Smooth muscle cell (in vitro differentiated cells): ENCODE results near the gene ELL. TPM values are rescaled to one million over a fixed set of nuclear protein-coding genes. Genes with fewer than 3 reads are reported as not detected.

Experiments
- DNase-seq: peaks from one replicate; lab custom pipeline; 2025; ENCODE audit not compliant: unreplicated experiment; lab: John Stamatoyannopoulos, UW
- H2AFZ ChIP-seq: fragments of 200-600 bp; sonication (generic); 2 replicates; pipeline ENCODE4 v1.6.0; 2016; ENCODE audit warnings: antibody characterized with exemption, low read depth, mild to moderate bottlenecking
- H3F3A ChIP-seq: fragments of 200-600 bp; sonication (generic); 2 replicates; pipeline ENCODE4 v1.6.0; 2017; ENCODE audit warnings: antibody characterized with exemption, low read depth
- H3K27ac ChIP-seq: fragments of 200-600 bp; sonication (generic); 2 replicates; pipeline ENCODE4 v1.5.1; 2016; ENCODE audit warnings: low read depth, mild to moderate bottlenecking
- H3K27me3 ChIP-seq: fragments of 200-600 bp; sonication (generic); 2 replicates; pipeline ENCODE4 v1.6.1; 2016; ENCODE audit warnings: low read depth, mild to moderate bottlenecking
- H3K36me3 ChIP-seq: fragments of 200-600 bp; sonication (generic); 2 replicates; pipeline ENCODE4 v1.5.1; 2016; ENCODE audit warnings: low read depth
- H3K4me1 ChIP-seq: fragments of 200-600 bp; sonication (generic); 2 replicates; pipeline ENCODE4 v1.5.1; 2016; ENCODE audit warnings: low read depth
- H3K4me2 ChIP-seq: fragments of 200-600 bp; sonication (generic); 2 replicates; pipeline ENCODE4 v1.6.0; 2016; ENCODE audit warnings: mild to moderate bottlenecking
- H3K4me3 ChIP-seq: fragments of 200-600 bp; sonication (generic); 2 replicates; pipeline ENCODE4 v1.5.1; 2016; ENCODE audit warnings: mild to moderate bottlenecking
- H3K79me2 ChIP-seq: fragments of 200-600 bp; sonication (generic); 2 replicates; pipeline ENCODE4 v1.6.0; 2016; ENCODE audit warnings: low read depth, mild to moderate bottlenecking
- H3K9ac ChIP-seq: fragments of 200-600 bp; sonication (generic); 2 replicates; pipeline ENCODE4 v1.6.0; 2016; ENCODE audit warnings: low read depth
- H3K9me3 ChIP-seq: fragments of 200-600 bp; sonication (generic); replicated peaks from 2 replicates; pipeline ENCODE4 v1.5.1; 2016; ENCODE audit warnings: low read depth
- H4K20me1 ChIP-seq: fragments of 200-600 bp; sonication (generic); 2 replicates; pipeline ENCODE4 v1.6.0; 2016; ENCODE audit warnings: low read depth
- CTCF ChIP-seq: fragments of 200-600 bp; sonication (generic); IDR thresholded peaks from 2 replicates; pipeline ENCODE4 v1.5.1; 2017; ENCODE audit warnings: borderline replicate concordance, mild to moderate bottlenecking, antibody characterized with exemption; ENCODE audit not compliant: insufficient read depth, poor library complexity, severe bottlenecking
- WGBS: methylation state at CpG from one replicate; pipeline ENCODE4 v1.1.7; 2016; ENCODE audit warnings: low lambda C conversion rate; 5-methylcytosine and 5-hydroxymethylcytosine counted together
- polyA plus RNA-seq: library from polyadenylated mRNA; unstranded; fragments of >200 nt; fragmentation: Nextera tagmentation; extraction: Ambion mirVana; gene quantifications from 2 replicates; pipeline ENCODE4 v1.2.1, GENCODE V29; 2016
- total RNA-seq: library from RNA; depleted of rRNA; stranded (reverse); fragments of >200 nt; gene quantifications from 2 replicates; pipeline ENCODE4 v1.2.3, GENCODE V29; 2014

Gene ELL
- total and polyA plus RNA-seq, 2 experiments from 2014 or later, result 12.8 to 15.2 TPM

- Histone ChIP-seq H3K4me2 (no peak overlapping the region), H3K27me3 (no peaks in the 10 kb centered on the region), H3K9me3 (no peaks in the 10 kb centered on the region), H4K20me1 (peaks cover 100% of the 10 kb centered on the region), H3K36me3 (no peaks in the 10 kb centered on the region), H3K9ac (no peak overlapping the region), H3K79me2 (peaks cover 99% of the 10 kb centered on the region), H3K27ac (no peak overlapping the region), H3K4me1 (no peaks in the 10 kb centered on the region), H3F3A (no peaks in the 10 kb centered on the region), H2AFZ (no peak overlapping the region), H3K4me3 (no peak overlapping the region)
- no peak for DNase-seq
- TF ChIP-seq CTCF, result no peak
- WGBS, result 95% methylated on average over 13 of the region's 13 CpGs
These were observed 20.5 kb downstream of the ELL start for GRCh38 chr19:18501351-18501750.

GRCh38 chr19:18500799-18501198 lies 21.1 kb downstream of the ELL start:
- no peak overlapping the region for H3K4me3 ChIP-seq
- peaks cover 1% of the 10 kb centered on the region for H3K4me1 ChIP-seq
- no peak overlapping the region for H3K4me2 ChIP-seq
- H3K27ac ChIP-seq, result no peak overlapping the region
- no peaks in the 10 kb centered on the region for H3K36me3 ChIP-seq
- no peak for DNase-seq
- H3K9ac ChIP-seq, result no peak overlapping the region
- H2AFZ ChIP-seq, result no peak overlapping the region
- H3F3A ChIP-seq, result no peaks in the 10 kb centered on the region
- 96% methylated on average over 11 of the region's 11 CpGs for WGBS
- no peak for TF ChIP-seq CTCF
- H3K27me3 ChIP-seq, result no peaks in the 10 kb centered on the region
- H3K9me3 ChIP-seq, result no peaks in the 10 kb centered on the region
- peaks cover 100% of the 10 kb centered on the region for H4K20me1 ChIP-seq
- H3K79me2 ChIP-seq, result peaks cover 99% of the 10 kb centered on the region

- 95% methylated on average over 7 of the region's 7 CpGs for WGBS
- H4K20me1 ChIP-seq, result peaks cover 100% of the 10 kb centered on the region
- H3K9ac ChIP-seq, result no peak overlapping the region
- no peaks in the 10 kb centered on the region for H3K36me3 ChIP-seq
- H3K27ac ChIP-seq, result no peak overlapping the region
- peaks cover 99% of the 10 kb centered on the region for H3K79me2 ChIP-seq
- H3K4me1 ChIP-seq, result peaks cover 6% of the 10 kb centered on the region
- no peaks in the 10 kb centered on the region for H3K27me3 ChIP-seq
- H3F3A ChIP-seq, result no peaks in the 10 kb centered on the region
- H3K4me3 ChIP-seq, result no peak overlapping the region
- H2AFZ ChIP-seq, result no peak overlapping the region
- no peak for TF ChIP-seq CTCF
- no peaks in the 10 kb centered on the region for H3K9me3 ChIP-seq
- no peak for DNase-seq
- H3K4me2 ChIP-seq, result no peak overlapping the region
These were observed 21.5 kb downstream of the ELL start for GRCh38 chr19:18500376-18500775.

- DNase-seq, result no peak
- peaks cover 100% of the 10 kb centered on the region for H4K20me1 ChIP-seq
- peaks cover 99% of the 10 kb centered on the region for H3K79me2 ChIP-seq
- H3F3A ChIP-seq, result no peaks in the 10 kb centered on the region
- WGBS, result 89% methylated on average over 7 of the region's 7 CpGs
- H2AFZ ChIP-seq, result no peak overlapping the region
- H3K27ac ChIP-seq, result no peak overlapping the region
- no peaks in the 10 kb centered on the region for H3K9me3 ChIP-seq
- H3K4me1 ChIP-seq, result peaks cover 8% of the 10 kb centered on the region
- TF ChIP-seq CTCF, result no peak
- no peak overlapping the region for H3K4me3 ChIP-seq
- H3K9ac ChIP-seq, result no peak overlapping the region
- no peaks in the 10 kb centered on the region for H3K36me3 ChIP-seq
- no peak overlapping the region for H3K4me2 ChIP-seq
- H3K27me3 ChIP-seq, result no peaks in the 10 kb centered on the region
These were observed 22.7 kb downstream of the ELL start for GRCh38 chr19:18499055-18499775.
